Measurements from ENCODE around the gene FBXO4.
"Not testable (repeated sequence)": the region's sequence is repeated elsewhere in the genome, so short reads cannot be mapped to it uniquely, and the experiment has no call there.

FBXO4 gene

DNA sequence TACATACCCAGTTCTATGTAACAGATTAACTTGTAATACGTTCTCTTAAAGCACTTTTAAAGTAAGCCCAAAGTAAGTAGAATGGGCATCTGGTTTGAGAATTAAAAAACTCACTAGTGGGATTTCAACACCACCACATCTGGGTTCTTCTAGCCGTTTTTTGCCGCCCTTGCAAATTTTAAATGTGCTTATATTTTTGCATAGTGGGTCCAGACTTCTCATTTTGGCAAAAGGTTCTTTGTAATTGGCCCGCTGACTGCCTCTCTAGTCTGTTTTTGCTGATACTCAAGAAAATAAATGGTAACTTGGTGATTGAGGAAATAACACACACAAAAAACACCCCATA, 582 bp upstream of the FBXO4 start:
- no peak for DNase-seq

DNA sequence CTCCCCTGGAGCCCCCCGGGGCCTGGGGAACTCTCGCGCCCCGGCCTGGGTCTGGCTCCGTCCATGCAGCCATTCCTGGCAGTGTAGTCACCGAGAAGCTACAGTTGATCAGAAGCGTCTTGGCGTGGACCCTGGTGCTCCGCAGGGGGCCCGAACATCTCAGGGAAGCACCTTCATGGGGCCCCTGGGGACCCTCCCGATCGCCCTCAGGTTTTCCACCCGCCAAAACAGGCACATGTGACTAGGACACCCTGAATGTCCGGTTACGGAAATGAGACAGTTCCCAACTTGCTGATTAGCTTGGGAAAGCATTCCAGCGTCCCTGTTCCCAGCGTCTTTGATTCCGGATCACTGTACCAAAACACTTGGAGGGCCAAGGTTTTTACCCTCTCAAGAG, 472 bp downstream of the FBXO4 start:
- peak in 1 of 3 experiments; percentile 81 for DNase-seq

DNA sequence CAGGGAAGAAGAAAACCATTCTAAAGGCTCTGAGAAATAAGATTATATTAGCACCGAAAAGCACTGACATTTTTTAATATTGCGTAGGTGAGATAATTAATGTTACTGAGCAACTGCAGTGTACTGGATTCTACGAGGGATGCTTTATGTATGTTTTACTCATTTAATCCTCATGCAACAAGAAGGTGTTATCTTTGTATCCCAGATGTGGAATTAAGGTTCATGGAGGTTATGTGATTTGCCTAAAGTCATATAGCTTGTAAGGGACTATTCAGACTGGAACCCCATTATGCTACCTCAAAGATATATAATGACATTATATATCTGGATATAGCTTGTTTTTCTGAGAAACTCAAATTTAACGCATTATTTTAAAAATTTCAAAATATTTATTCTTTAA, 2.5 kb downstream of the FBXO4 start:
- DNase-seq, result no peak

DNA sequence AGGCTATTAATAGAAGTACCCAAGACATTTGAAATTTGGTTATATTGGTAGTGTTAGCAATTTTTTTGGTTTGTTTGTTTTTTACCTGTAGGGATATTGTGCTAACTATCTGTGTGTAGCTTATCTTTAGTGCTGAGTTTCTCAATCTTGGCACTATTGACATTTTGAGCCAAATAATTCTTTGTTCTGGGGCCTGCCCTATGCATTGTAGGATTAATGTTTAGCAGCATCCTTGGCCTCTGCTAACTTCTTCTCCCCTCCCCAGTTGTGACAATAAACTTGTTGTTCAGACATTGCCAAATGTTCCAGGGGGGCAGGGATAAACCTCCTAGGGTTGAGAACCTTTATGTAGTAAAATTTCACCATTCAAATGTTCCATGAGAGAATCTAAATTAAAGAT, 4.0 kb downstream of the FBXO4 start:
- no peak for DNase-seq

DNA sequence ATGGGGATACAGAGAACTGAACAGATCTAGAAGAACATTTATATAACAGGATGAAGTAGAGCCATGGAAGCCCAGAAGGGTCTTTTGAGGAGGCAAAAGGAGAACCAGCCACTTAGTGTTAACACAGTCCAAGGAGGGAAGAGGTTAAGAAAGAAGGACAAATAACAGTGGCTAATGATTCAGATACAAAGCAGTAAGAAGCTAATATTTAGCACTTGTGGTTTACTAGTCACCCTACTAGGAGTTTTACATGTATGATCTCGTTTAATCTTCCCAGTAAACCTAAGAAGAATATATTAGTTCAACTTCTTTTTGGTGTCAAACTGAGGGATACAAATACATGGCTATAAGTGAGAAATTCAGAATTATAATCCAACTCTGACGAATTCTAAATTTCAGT, 7.7 kb downstream of the FBXO4 start:
- DNase-seq, result no peak

DNA sequence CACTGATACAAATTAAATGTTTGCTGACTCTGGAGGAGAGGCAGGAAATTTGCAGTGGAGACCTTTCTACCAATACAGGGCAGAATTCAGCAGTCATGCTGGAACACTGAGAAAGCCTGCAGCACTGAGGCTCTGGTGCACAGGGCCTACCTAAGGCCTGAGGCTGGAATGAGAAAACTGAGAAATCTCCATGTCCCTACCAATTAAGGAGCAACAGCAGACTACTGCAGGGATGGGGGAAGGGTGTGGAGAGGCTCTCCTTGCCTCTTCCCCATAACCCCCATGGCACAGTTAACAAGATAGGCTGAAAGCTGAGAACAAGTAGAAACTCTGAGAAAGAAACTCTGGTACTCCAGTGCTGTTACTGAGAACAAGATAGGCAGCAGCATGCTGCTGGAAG, 10.5 kb downstream of the FBXO4 start:
- DNase-seq, result no peak

DNA sequence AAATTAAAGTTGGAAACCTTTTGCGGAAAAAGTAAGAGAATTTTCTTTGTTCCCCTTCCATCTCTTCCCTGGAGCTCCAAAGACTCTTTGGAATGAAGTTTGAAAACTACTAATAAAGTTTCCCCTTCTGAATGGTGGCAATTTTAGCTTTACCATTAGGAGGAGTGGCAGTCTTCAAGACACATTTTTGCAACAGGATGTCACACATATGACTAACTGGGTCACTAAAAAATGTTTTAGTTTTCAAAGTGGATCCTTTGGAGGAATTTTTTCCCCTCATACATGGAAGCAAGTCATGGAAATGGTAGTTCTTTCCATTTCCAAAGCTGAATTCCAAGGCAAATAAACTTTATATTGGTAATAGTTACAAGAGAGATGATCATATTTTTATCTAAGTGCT, 15.6 kb downstream of the FBXO4 start:
- DNase-seq, result no peak

DNA sequence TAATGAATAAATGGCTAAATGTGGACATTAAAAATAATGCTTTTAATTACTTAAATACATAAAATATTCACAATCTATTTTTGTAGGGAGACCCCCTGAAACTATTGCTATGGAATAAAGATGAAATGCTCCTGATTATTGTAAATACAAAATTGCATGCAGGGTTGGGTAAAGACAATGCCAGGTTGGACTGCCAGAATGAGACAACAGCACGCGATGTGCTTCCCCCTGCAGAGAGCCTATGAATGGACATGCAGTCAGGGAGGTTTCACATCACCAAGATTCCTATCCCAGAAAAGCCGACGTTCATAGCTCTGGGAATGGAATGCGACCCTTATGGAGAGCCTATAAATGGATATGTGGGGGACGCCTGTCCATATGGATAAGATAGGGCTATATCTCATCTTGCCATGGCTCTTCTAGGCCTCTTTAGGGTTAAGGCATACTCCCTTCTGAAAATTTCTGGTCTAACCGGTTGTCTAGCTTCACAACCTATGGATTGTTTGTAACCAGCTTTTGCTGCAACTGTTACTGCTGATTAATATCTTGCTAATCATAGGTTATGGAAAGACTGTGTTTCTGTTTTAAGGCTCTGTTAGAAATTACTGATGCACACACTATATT, 20.4 kb downstream of the FBXO4 start:
- not testable (repeated sequence) for DNase-seq

DNA sequence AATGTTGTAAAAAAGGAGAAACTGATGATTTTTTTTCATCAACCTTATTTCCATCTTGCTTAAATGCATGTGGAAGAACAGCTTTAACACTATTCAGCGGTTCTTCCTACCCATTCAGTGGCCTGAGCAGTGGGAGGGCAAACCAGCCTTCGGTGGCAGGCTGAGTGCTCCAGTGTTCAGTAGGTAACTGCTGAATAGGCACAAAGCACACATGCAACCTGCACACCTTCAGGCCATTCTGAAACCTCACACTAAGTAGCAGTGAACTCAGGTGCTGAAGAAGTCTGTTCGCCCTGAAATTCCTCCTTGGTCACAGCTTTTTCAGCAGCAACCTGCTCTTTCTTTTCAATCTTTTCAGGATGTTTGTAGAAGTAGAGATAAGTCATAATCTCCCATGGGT, 26.1 kb downstream of the FBXO4 start:
- no peak for DNase-seq

DNA sequence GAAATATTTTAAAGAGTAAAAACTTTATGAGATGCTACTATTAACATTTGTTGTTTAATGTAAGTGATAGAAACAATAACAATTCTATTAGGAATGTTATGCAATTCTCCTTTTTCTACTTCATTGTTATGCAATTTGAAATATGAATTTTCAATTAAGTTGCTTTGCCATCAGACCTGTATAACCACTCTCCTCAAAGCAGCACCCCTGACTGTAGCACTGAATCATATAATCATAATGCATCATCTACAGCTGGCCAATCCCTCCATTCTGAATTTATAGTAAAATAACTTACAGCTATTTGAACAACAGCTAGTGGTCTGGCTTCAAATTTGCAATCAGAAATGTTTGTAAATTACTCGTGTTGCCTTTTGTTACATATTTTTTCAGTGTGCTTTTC, 29.2 kb downstream of the FBXO4 start:
- no peak for DNase-seq

DNA sequence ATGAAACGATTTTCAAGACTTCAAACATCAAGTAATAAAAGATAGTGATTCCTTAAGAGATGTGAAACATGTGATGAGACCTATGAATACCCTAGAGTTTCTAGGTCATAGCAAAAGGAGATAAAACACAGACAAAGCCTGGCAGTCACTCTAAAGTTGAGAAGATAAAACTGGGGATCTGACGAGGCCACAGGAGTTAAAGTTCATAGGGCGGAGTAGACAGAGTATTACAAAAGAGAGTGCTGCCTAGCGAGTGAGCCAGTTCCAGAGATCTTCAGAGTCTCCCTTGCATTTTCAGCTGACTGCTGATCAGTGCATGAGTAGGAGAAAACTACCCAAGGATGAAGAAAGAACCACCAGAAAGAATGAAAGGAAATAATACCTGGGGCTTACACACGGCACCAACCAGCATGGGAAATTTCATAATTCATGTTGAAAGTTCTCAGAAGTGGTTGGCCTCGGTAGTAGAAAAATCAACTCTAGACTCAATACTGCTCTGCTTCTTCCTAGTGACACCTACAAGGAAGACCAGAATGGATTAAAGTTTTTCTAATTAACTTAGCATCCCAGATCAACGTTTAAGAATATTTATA, 30.4 kb downstream of the FBXO4 start:
- no peak for DNase-seq

DNA sequence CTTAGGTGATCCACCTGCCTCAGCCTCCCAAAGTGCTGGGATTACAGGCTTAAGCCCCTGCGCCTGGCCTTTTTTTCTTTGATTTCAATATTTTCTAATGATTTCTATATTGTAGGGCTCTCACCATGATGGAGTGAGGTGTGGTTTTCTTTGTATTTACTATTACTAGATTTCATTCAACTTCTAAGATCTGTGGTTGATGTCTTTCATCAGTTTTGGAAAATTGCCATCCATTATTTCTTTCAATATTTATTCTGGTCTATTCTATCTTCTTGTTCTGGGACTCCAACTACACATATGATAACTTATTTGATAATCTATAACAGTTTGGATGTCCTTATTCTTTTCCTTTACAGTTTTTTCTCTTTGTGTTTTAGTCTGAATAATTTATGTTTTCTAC, 31.9 kb downstream of the FBXO4 start:
- no peak for DNase-seq

DNA sequence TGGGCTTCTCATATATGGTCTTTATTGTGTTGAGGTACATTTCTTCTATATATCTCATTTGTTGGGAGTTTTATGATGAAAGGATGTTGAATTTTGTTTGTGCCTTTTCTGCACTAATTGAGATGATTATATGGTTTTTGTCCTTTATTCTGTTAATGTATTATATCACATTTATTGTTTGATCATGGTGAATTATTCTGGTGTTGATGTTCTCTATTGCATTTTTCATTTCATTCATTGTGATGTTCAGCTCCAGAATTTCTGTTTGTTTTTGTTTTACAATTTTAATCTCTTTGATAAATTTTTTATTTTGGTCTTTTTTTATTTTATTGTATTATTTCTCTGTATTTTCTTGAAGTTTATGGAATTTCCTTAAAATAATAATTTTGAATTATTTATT, 35.4 kb downstream of the FBXO4 start:
- no peak for DNase-seq

DNA sequence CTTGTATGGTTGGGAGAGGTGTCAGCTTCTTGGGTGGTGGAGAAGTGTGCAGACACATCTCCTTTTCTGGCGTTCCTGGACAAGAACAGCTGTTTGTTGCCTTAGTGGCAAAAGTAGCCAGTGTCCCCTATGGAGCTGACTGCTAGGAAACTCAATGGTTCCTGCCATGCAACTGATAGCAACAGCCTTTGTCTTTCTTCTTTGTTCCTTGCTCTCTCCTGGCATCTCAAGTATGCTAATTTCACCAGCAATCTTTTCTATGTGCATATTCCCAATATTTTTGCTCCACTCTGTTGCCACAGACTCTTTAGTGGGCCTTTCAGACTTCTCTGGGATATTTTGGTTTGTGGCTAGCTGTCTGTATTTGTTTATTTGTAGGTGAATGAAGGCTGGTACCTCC, 36.7 kb downstream of the FBXO4 start:
- DNase-seq, result no peak

DNA sequence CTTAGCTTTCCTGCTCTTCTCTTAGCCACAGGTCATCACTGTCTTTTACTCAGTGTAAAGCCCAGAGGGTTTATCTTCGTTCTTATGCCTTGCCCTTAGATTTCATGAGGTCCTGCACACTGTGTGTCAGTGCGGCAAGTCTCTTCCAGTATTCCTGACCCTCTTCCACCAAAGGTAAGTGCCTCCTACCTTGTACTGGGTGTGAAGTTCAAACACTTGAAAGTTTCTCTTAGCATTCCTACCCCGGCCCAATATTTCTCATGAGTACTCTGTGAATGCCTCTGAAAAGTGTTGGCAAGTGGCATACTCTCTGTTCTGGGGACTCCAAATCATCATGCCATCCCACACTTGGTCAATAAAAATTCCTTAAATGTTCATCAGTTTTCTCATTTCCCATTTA, 37.4 kb downstream of the FBXO4 start:
- no peak for DNase-seq

DNA sequence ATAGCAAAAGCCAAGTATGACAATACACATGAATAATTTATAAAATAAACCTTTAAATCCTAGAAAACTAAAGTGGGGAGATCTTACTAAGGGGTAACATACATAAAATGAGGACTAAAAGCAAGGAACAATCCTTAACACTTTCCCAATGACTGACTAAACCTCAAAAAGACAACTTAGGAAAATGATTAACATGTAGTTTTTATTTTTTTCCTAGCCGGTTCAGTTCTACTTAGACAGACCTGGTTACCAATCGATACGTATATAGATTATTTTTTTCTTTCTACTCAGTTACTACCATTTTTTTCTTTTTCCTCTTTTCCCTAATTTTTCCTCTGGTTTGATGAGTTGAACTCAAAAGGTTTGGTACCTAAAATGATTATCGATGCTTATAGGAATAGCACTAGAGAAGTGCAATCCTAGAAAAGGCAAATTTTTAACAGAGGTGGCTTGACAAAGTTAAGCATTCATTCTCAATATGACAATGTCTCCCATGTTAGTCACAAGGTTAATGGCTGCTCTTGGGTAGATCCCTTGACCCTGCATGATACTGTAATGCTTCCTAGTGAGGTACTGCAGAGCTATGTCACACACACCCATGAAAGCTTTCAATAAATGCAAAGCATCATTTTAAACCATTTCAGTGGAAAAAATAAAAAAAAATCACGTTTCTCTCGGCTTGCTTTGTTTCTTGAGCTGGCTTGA, 41.5 kb downstream of the FBXO4 start:
- no peak for DNase-seq

DNA sequence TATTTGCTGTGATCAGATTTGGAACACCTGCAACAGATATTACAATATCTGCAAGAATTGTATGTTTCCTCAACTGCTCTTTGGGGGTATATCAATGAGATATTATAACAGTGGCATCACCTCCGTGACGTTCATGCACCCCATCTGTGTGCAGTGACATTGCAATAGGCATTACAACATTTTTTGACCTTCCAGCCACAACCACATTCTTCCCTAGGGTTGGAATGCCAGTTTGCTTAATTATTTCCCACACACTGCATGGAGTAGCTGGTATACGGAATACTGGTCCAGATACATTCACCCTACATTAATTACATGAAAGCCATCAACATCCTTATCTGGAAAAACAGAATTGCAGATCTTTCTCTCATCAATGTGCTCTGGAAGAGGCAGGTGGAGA, 42.3 kb downstream of the FBXO4 start:
- no peak for DNase-seq

DNA sequence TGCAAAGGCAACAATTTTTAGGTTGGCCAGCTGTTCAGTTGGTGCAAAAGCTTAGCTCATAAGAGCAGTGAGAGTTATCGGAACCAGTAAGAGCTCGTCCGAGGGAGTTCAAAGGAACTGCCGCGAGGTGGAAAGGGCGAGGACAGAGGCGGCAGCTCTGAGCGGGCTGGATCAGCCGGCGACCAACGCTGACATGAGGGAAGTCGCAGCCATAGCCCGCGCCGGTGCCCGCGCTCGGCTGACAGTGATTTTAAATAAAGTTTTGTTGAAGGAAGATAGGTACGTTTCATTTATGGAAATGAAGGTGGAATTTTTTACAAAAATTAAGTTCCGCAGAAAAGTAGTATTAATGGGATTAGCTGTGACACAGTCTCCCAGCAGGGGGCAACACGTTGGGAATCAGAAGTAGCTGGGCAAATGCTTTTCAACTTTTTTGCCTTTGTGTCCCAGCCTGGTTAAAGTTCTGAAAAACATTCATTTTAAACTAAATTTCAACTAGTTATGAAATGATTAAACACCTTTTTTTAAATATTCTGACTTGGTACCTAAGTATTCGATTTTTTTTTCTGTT, 43.2 kb downstream of the FBXO4 start:
- DNase-seq, result no peak

DNA sequence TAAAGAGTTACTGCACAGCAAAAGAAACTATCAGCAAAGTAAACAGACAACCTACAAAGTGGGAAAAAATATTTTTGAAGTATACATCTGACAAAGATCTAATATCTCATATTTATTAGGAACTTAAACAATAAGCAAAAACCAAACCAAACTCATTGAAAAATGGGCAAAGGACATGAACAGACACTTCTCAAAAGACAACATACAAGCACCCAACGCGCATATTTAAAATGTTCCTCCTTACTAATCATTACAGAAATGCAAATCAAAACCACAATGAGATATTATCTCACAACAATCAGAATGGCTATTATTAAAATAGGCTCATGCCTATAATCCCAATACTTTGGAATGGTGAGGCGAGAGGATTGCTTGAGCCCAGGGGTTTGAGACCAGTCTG, 48.0 kb downstream of the FBXO4 start:
- no peak for DNase-seq

DNA sequence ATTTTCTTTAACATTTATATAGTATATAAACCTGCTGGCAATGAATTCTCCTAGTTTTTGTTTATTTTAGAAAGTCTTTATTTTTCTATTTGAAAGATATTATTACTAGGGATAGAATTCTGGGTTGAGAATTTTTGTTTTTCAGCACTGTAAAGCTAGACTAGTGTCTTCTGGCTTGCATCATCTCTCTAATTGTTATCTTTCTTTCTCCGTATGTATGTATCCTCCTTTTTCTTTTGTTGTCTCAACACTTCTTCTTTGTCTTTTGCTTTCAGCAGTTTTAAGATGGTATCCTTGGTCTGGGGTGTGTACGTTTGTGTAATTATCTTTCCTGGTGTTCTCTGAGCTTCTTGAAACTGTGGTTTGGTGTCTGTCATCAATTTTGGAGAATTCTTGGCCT, 48.8 kb downstream of the FBXO4 start:
- no peak for DNase-seq

DNA sequence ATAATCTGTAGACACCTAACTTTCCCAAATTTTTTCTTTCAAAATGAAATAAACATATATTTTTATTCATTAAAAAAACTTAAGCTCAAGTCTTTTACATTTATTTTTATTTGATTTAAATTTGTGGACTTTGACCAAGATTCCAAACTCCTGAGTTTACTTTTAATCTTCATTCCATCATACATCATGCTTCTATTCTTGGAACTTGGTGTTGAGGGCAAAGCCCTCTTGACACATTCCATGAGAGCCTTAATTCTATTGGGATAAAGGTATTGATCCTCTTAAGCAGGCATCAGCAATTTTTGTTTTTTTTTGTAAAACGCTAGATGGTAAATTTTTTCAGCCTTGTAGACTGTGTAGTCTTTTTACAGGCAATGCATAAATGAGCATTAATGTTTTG, 53.6 kb downstream of the FBXO4 start:
- no peak for DNase-seq

DNA sequence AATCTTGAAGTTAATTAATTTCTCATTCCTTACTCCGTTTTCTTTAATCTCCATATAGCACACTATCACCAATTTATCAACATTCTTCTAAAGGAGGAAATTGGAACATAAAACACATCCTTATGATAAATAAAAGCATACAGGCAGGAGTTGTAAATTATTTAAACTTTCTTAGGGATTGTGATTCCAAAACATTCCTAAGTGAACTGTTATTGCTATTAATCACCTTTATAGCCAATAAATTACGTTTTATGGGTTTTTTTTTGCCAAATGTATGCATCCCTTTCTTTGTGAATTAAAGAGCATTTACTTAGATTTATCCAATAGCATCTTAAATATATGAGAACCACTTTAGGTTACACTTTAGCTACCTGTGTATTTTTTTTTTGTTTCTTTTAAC, 55.3 kb downstream of the FBXO4 start:
- DNase-seq, result no peak

DNA sequence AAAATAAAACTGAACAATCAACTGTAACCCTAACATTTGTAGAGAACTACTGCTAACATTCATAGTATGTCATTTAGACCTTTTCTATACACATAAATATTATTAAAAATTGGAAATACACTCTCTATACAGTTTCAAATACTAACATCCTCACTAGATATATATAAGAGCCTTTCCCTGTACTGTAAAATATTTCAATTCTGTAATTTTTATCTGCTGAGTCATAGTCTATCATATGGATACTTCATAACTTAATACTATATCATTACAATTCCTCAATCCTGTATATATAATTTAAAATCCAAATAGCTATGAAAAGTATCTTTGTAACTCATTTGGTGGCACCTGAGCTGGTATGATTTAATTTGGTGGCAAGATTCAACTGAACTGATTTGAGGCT, 55.8 kb downstream of the FBXO4 start:
- no peak for DNase-seq

DNA sequence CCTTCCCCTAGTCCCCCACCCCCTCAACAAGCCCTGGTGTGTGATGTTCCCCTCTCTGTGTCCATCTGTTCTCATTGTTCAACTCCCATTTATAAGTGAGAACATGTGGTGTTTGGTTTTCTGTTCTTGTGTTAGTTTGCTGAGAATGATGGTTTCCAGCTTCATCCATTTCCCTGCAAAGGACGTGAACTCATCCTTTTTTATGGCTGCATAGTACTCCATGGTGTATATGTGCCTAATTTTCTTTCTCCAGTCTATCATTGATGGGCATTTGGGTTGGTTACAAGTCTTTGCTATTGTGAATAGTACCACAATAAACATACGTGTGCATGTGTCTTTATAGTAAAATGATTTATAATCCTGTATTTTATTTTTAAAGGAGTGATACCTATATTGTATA, 57.8 kb downstream of the FBXO4 start:
- DNase-seq, result not testable (repeated sequence)

DNA sequence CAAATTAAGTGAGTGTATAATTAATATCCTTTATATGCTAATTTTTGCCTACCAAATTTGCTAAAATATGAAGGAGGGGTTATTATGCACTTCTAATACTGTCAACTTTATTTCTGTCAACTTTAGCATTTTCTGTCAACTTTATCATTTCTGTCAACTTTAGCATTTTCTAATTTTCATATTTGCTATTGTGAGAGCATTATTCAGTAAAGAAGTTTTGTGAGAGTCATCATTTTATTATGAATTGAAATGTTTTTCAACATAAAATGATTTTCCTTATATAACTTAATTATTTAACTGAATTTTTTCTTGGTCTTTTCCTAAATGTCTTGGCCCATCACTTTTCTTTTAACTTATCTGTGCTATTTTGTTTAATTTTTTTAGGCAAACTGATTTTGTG, 58.2 kb downstream of the FBXO4 start:
- no peak for DNase-seq

Measured in NCI-H1417 (cell line).